HEK293T (cell line): Measurements from ENCODE around the gene METTL14.

Experiments
- LEF1 ChIP-seq: fragments of 450-650 bp; IDR thresholded peaks from 2 replicates; pipeline ENCODE4 v1.6.1; 2017; ENCODE audit warnings: mild to moderate bottlenecking, borderline replicate concordance
- NFRKB ChIP-seq: fragments of 450-650 bp; IDR thresholded peaks from 2 replicates; pipeline ENCODE4 v1.6.1; 2016; ENCODE audit warnings: mild to moderate bottlenecking, moderate library complexity
- SUZ12 ChIP-seq: fragments of 450-650 bp; IDR thresholded peaks from 2 replicates; pipeline ENCODE4 v1.6.1; 2016; ENCODE audit warnings: mild to moderate bottlenecking
- ZNF384 ChIP-seq: fragments of 450-650 bp; IDR thresholded peaks from 2 replicates; pipeline ENCODE4 v1.6.1; 2016

GRCh38 chr4:118734491-118735205 lies 49.5 kb downstream of the METTL14 start:
- TF ChIP-seq NFRKB (no peak), SUZ12 (no peak), ZNF384 (no peak), LEF1 (no peak)
